HG03139 (cell line): Measurements from ENCODE around the gene RNF217.

Experiments used
- ATAC-seq: cut with Tn5 transposase; IDR thresholded peaks from one replicate; pipeline ENCODE4 v1.9.1; 2021; ENCODE audit not compliant: unreplicated experiment

The RNF217 gene

GRCh38 chr6:124987999-124988591, 25.9 kb downstream of the RNF217 start:
- ATAC-seq: no peak

- no peak for ATAC-seq
Measured at GRCh38 chr6:124989136-124989983, 27.1 kb downstream of the RNF217 start.

- ATAC-seq: no peak
Measured at GRCh38 chr6:124990988-124991387, 28.8 kb downstream of the RNF217 start.

GRCh38 chr6:124991764-124992295, 29.6 kb downstream of the RNF217 start:
- no peak for ATAC-seq

GRCh38 chr6:124993327-124993726, 31.1 kb downstream of the RNF217 start:
- no peak for ATAC-seq

- no peak for ATAC-seq
Measured at GRCh38 chr6:124994648-124995047, 32.4 kb downstream of the RNF217 start.

GRCh38 chr6:124995131-124995530, 32.9 kb downstream of the RNF217 start:
- ATAC-seq: no peak

GRCh38 chr6:124995645-124996325, 33.5 kb downstream of the RNF217 start:
- no peak for ATAC-seq

GRCh38 chr6:124996411-124996810, 34.2 kb downstream of the RNF217 start:
- no peak for ATAC-seq

- ATAC-seq: no peak
Measured at GRCh38 chr6:124997196-124997875, 35.1 kb downstream of the RNF217 start.

- no peak for ATAC-seq
Measured at GRCh38 chr6:124999105-124999764, 37.0 kb downstream of the RNF217 start.

- ATAC-seq: no peak
Measured at GRCh38 chr6:125001684-125002405, 39.6 kb downstream of the RNF217 start.

GRCh38 chr6:125002406-125002741, 40.1 kb downstream of the RNF217 start:
- no peak for ATAC-seq

- no peak for ATAC-seq
Measured at GRCh38 chr6:125003070-125003469, 40.8 kb downstream of the RNF217 start.

GRCh38 chr6:125004198-125004597, 42.0 kb downstream of the RNF217 start:
- no peak for ATAC-seq

GRCh38 chr6:125004797-125005595, 42.8 kb downstream of the RNF217 start:
- no peak for ATAC-seq

GRCh38 chr6:125008261-125008703, 46.0 kb downstream of the RNF217 start:
- ATAC-seq: no peak

- ATAC-seq: no peak
Measured at GRCh38 chr6:125008957-125009356, 46.7 kb downstream of the RNF217 start.

GRCh38 chr6:125009578-125009977, 47.3 kb downstream of the RNF217 start:
- no peak for ATAC-seq
